Lung (tissue), 12 donors: Measurements from ENCODE around the gene TMEM61. TPM values are rescaled to one million over a fixed set of nuclear protein-coding genes. Genes with fewer than 3 reads are reported as not detected.

Experiments
- ATAC-seq: fragments of 200-7000 bp; cut with Tn5 transposase; one replicate; pipeline ENCODE4 v1.9.1; 2020; ENCODE audit warnings: moderate number of reproducible peaks; ENCODE audit not compliant: insufficient read depth, low FRiP score
- DNase-seq, 3 donors: peaks; one replicate each; pipeline ENCODE4 v3.0.0-alpha.2; 2013 to 2017
- H3K27ac ChIP-seq, 2 donors: one replicate each; pipeline ENCODE4 v1.5.1; 2013; ENCODE audit warnings: mild to moderate bottlenecking in 2 of 2, moderate library complexity in 2 of 2, control low read depth in 1 of 2, inconsistent platforms in 1 of 2, low read depth in 1 of 2, low read length in 1 of 2
- H3K27me3 ChIP-seq, 3 donors: one replicate each; pipeline ENCODE4 v1.5.1; 2013; ENCODE audit warnings: low read length in 2 of 3; ENCODE audit not compliant: control insufficient read depth in 3 of 3, insufficient read depth in 3 of 3
- H3K36me3 ChIP-seq, 4 donors: one replicate each; pipeline ENCODE4 v1.5.1; 2013; ENCODE audit warnings: low read length in 4 of 4, mild to moderate bottlenecking in 1 of 4, moderate library complexity in 1 of 4; ENCODE audit not compliant: control insufficient read depth in 4 of 4, insufficient read depth in 4 of 4
- H3K4me1 ChIP-seq, 5 donors: one replicate each; pipeline ENCODE4 v1.5.1; 2013; ENCODE audit warnings: low read length in 5 of 5, mild to moderate bottlenecking in 2 of 5, moderate library complexity in 1 of 5; ENCODE audit not compliant: control insufficient read depth in 5 of 5, insufficient read depth in 5 of 5
- H3K4me3 ChIP-seq: one replicate; pipeline ENCODE4 v1.5.1; 2013; ENCODE audit warnings: mild to moderate bottlenecking, control low read depth, moderate library complexity
- H3K9ac ChIP-seq, 2 donors: one replicate each; pipeline ENCODE4 v1.5.1; 2013; ENCODE audit warnings: low read length in 2 of 2, control low read depth in 1 of 2; ENCODE audit not compliant: insufficient read depth in 1 of 2
- H3K9me3 ChIP-seq, 4 donors: one replicate each; pipeline ENCODE4 v1.5.1; 2013; ENCODE audit warnings: low read length in 3 of 4, mild to moderate bottlenecking in 1 of 4, moderate library complexity in 1 of 4; ENCODE audit not compliant: control insufficient read depth in 4 of 4, insufficient read depth in 3 of 4
- WGBS, 2 donors: extraction: QIAGEN DNeasy Blood & Tissue Kit; methylation state at CpG; one replicate each; pipeline ENCODE4 v1.1.7; 2013; 5-methylcytosine and 5-hydroxymethylcytosine counted together
- polyA plus RNA-seq, 2 donors: library from polyadenylated mRNA; stranded (reverse); fragments of 200-250 nt; gene quantifications; one replicate each; pipeline ENCODE4 v1.2.1, GENCODE V29; 2013
- total RNA-seq, 2 donors: library from RNA; depleted of rRNA in 1 of 2; stranded (reverse); fragments of >200 nt in 1 of 2; gene quantifications; one replicate each; pipeline ENCODE4 v1.2.1, GENCODE V29; 2014 to 2021
- TF ChIP-seq, protein P1 (sequence below): IDR thresholded peaks from 2 replicates; pipeline ENCODE4 v1.5.1; 2012; ENCODE audit warnings: mild to moderate bottlenecking; ENCODE audit errors: control extremely low read depth, extremely low read depth
- donor health status: control.
- donor health status: control.
- donor health status: Bipolar disorder and iron deficiency.
- donor health status: healthy.
- donor health status: DM: yes; HTN: yes; CAD: no.

Gene TMEM61
- total and polyA plus RNA-seq, 4 donors: 0.91 to 2.1 (median 1.3) TPM

DNA sequence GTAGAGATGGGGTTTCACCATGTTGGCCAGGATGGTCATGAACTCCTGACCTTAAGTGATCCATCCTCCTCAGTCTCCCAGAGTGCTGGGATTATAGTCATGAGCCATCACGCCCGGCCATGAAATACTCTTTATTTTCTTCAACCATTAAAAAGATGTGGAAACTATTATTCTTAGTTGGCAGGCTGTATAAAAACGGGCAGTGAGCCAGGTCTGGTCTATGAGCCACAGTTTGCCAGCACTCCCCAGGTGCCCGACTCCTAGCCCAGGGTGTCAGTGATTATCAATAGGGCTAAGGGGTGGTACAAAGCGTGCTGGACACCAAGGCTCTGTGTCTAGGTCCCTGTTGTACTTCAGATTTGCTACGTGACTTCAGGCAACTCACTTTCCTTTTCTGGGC, 3.7 kb upstream of the TMEM61 start:
- no peak overlapping the region for H3K9ac ChIP-seq
- no peak overlapping the region for H3K27ac ChIP-seq
- WGBS, 2 donors: 84 to 87% methylated on average over 6 of the region's 6 CpGs
- no peaks in the 10 kb centered on the region for H3K9me3 ChIP-seq
- TF ChIP-seq, protein P1, sequence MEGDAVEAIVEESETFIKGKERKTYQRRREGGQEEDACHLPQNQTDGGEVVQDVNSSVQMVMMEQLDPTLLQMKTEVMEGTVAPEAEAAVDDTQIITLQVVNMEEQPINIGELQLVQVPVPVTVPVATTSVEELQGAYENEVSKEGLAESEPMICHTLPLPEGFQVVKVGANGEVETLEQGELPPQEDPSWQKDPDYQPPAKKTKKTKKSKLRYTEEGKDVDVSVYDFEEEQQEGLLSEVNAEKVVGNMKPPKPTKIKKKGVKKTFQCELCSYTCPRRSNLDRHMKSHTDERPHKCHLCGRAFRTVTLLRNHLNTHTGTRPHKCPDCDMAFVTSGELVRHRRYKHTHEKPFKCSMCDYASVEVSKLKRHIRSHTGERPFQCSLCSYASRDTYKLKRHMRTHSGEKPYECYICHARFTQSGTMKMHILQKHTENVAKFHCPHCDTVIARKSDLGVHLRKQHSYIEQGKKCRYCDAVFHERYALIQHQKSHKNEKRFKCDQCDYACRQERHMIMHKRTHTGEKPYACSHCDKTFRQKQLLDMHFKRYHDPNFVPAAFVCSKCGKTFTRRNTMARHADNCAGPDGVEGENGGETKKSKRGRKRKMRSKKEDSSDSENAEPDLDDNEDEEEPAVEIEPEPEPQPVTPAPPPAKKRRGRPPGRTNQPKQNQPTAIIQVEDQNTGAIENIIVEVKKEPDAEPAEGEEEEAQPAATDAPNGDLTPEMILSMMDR: no peak
- peaks cover 0 to 18% (median 17%) of the 10 kb centered on the region in 3 donors for H3K27me3 ChIP-seq
- peaks cover 0 to 6% (median 0%) of the 10 kb centered on the region in 5 donors for H3K4me1 ChIP-seq
- H3K36me3 ChIP-seq: no peaks in the 10 kb centered on the region
- no peak for ATAC-seq
- no peak overlapping the region for H3K4me3 ChIP-seq
- DNase-seq: no peak

DNA sequence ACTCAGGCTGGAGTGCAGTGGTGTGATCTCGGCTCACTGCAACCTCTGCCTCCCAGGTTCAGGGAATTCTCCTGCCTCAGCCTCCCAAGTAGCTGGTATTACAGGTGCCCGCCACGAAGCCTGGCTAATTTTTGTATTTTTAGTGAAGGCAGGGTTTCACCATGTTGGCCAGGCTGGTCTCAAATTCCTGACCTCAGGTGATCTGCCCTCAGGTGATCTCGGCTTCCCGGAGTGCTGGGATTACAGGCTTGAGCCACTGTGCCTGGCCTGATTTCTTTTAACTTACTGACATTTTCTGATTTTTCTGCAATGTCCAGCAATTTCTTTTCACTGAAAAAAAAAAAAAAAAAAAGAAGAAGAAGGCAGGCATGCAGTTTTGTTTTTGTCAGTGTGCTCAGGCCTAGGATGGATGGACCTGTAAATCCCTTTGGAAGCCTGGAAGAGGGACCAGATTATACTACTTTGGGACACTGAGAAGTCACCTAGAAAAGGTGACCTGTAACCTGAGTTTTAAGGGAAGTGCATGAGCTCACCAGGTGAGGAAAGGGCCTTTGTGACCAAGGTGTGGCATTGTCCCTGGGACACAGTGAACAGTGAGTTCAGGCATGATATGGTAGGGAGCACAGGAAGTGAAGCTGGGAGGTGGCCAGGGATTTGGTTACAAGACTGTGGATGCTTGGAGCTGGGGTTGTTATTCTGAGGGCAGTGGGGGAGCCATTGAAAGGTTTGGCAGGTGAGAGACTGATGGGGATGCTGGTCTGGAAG, 2.7 kb upstream of the TMEM61 start:
- H3K27ac ChIP-seq: no peak overlapping the region
- H3K9ac ChIP-seq: no peak overlapping the region
- DNase-seq (no peak), ATAC-seq (no peak)
- H3K4me1 ChIP-seq: peaks cover 0 to 6% (median 0%) of the 10 kb centered on the region in 5 donors
- H3K27me3 ChIP-seq: peaks cover 0 to 27% (median 26%) of the 10 kb centered on the region in 3 donors
- H3K4me3 ChIP-seq: no peak overlapping the region
- TF ChIP-seq, protein P1: no peak
- no peaks in the 10 kb centered on the region for H3K9me3 ChIP-seq
- WGBS, 2 donors: 93 to 95% methylated on average over 5 of the region's 5 CpGs
- H3K36me3 ChIP-seq: no peaks in the 10 kb centered on the region

DNA sequence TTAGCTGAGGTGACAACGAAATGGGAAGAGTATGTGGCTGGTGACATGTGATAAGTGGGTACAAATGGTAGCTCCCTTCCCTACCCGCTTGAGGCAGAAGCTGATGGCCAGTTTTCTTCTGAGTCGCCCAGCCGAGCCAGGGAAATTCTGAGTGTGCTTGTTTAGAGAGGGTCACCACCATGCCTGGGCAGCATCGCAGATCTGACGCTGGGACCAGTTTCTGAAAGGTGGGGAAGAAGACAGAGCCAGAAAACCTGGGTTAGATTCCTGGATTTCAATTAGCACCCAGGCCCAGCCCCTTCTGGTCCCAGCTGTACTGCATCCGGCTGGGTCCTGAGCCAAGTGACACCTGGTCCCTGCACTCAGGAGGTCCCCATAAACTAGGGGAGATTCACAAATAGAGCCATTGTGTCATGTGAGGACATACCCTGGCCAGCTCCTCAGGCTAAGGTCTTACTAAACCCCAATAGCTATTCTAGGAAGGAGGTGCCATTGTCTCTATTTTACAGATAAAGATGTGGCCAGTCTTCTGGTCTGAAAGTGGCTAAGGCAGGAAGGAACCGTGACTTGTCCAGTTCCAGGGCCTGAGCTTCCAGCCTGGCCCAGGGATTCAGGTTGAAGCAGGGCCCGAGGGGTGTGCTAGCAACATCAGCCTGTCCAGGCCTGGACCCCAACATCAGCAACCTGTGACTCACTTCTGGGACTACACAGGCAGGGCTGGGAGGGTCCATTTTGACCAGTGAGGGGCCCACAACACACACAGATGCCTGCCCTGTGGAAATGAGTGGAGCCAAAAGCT, 1.7 kb upstream of the TMEM61 start:
- TF ChIP-seq, protein P1: no peak
- peaks cover 0 to 6% (median 0%) of the 10 kb centered on the region in 5 donors for H3K4me1 ChIP-seq
- no peak overlapping the region for H3K4me3 ChIP-seq
- peaks cover 0 to 31% (median 27%) of the 10 kb centered on the region in 3 donors for H3K27me3 ChIP-seq
- H3K9ac ChIP-seq: no peak overlapping the region
- DNase-seq (no peak), ATAC-seq (no peak)
- no peaks in the 10 kb centered on the region for H3K9me3 ChIP-seq
- 91 to 93% methylated on average over 9 of the region's 9 CpGs for WGBS, 2 donors
- H3K36me3 ChIP-seq: no peaks in the 10 kb centered on the region
- H3K27ac ChIP-seq: no peak overlapping the region
